Prostate gland (tissue), 2 donors: ENCODE measurements around the gene PRR14L. TPM values are rescaled to one million over a fixed set of nuclear protein-coding genes. Genes with fewer than 3 reads are reported as not detected.
"Not testable (repeated sequence)": the region's sequence is repeated elsewhere in the genome, so short reads cannot be mapped to it uniquely, and the experiment has no call there.

Source experiments
- DNase-seq: peaks from one replicate; pipeline ENCODE4 v3.0.0-alpha.2; 2019; ENCODE audit warnings: low spot score
- H3K27ac ChIP-seq, 2 donors: fragments of 200-600 bp; sonication (generic); 2 replicates each; pipeline ENCODE4 v1.5.1; 2017 to 2019
- H3K27me3 ChIP-seq: fragments of 200-600 bp; sonication (generic); replicated peaks from 2 replicates; pipeline ENCODE4 v1.5.1; 2019; ENCODE audit not compliant: insufficient read depth
- H3K36me3 ChIP-seq, 2 donors: fragments of 200-600 bp; sonication (generic); 1 replicate in 1 of 2; 2 replicates in 1 of 2; pipeline versions ENCODE4 v1.5.1 to v1.8.1; 2017 to 2019
- H3K4me1 ChIP-seq: fragments of 200-600 bp; sonication (generic); replicated peaks from 2 replicates; pipeline ENCODE4 v1.5.1; 2019
- H3K4me3 ChIP-seq, 2 donors: fragments of 200-600 bp; sonication (generic); 2 replicates each; pipeline ENCODE4 v1.5.1; 2017 to 2019
- H3K9me3 ChIP-seq: fragments of 200-600 bp; sonication (generic); 2 replicates; pipeline ENCODE4 v1.5.1; 2017
- POLR2A ChIP-seq: fragments of 450-650 bp; IDR thresholded peaks from one replicate; pipeline ENCODE4 v1.6.1; 2016; ENCODE audit warnings: antibody characterized with exemption, mild to moderate bottlenecking
- POLR2AphosphoS5 ChIP-seq: sonication (generic); formaldehyde crosslinking; IDR thresholded peaks from one replicate; pipeline ENCODE4 v1.6.1; 2017; ENCODE audit warnings: antibody characterized with exemption
- WGBS: methylation state at CpG from one replicate; pipeline ENCODE4 v1.1.5; 2018; 5-methylcytosine and 5-hydroxymethylcytosine counted together
- intact Hi-C: fragments of 100-400 bp; cut with DNase I; formaldehyde crosslinking; loops from one replicate; pipeline ENCODE4 v1.14.2; 2022
- total RNA-seq, 2 donors: library from RNA; depleted of rRNA; stranded (reverse); fragments of >200 nt; gene quantifications; one replicate each; pipeline ENCODE4 v1.1.0, GENCODE V29; 2016
- TF ChIP-seq, protein P1 (sequence below), 4 experiments: fragments of 200-600 bp in 2 of 4; fragments of 450-650 bp in 2 of 4; sonication (generic) in 2 of 4; IDR thresholded peaks; 1 replicate in 3 of 4; 2 replicates in 1 of 4; pipeline ENCODE4 v1.5.1; 2016 to 2019; ENCODE audit warnings: antibody characterized with exemption in 4 of 4, mild to moderate bottlenecking in 2 of 4, moderate library complexity in 2 of 4

Gene PRR14L
- total RNA-seq, 2 donors from 2014 or later: 17.7 to 42.4 TPM

DNA sequence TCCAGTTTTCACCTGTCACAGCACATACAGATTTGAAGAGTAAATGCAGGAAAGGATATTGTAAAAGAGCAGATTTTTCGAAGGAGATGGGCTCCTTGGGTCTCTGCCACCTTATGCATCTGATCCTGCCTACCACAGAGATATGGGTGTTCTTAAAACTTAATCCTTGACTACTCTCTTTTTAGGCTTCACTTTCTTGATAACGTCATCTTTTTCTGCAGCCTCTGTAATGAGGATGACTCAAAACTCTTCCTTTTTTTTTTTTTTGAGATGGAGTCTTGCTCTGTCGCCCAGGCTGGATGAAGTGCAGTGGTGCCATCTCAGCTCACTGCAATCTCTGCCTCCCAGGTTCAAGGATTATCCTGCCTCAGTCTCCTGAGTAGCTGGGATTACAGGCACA lies 7.8 kb downstream of the PRR14L start:
- TF ChIP-seq, protein P1, sequence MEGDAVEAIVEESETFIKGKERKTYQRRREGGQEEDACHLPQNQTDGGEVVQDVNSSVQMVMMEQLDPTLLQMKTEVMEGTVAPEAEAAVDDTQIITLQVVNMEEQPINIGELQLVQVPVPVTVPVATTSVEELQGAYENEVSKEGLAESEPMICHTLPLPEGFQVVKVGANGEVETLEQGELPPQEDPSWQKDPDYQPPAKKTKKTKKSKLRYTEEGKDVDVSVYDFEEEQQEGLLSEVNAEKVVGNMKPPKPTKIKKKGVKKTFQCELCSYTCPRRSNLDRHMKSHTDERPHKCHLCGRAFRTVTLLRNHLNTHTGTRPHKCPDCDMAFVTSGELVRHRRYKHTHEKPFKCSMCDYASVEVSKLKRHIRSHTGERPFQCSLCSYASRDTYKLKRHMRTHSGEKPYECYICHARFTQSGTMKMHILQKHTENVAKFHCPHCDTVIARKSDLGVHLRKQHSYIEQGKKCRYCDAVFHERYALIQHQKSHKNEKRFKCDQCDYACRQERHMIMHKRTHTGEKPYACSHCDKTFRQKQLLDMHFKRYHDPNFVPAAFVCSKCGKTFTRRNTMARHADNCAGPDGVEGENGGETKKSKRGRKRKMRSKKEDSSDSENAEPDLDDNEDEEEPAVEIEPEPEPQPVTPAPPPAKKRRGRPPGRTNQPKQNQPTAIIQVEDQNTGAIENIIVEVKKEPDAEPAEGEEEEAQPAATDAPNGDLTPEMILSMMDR (IDR thresholded peaks at IDR 0.05): no peak
- TF ChIP-seq POLR2A (no peak), POLR2AphosphoS5 (no peak)
- WGBS: 77% methylated on average over 3 of the region's 3 CpGs
- H3K4me1 ChIP-seq: no peaks in the 10 kb centered on the region

DNA sequence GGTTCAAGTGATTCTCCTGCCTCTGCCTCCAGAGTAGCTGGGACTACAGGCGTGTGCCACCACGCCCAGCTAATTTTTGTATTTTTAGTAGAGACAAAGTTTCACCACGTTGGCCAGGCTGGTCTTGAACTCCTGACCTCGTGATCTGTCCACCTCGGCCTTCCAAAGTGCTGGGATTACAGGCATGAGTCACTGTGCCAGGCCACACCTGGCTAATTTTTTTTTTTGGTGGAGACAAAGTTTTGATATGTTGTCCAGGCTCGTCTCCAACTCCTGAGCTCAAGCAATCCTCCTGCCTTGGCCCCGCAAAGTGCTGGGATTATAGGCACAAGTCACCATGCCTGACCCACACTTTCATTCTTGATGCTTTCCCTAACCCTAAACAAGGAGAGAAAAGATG lies 9.6 kb downstream of the PRR14L start:
- H3K27ac ChIP-seq, H3K9me3 ChIP-seq, H3K36me3 ChIP-seq, H3K27me3 ChIP-seq, H3K4me3 ChIP-seq, H3K4me1 ChIP-seq, DNase-seq, intact Hi-C loops: not testable (repeated sequence)
- 85% methylated on average over 7 of the region's 7 CpGs for WGBS

More for the DNA sequence above, 7.8 kb downstream of the PRR14L start:
- intact Hi-C loops: no loop called here
- no peaks in the 10 kb centered on the region for H3K27me3 ChIP-seq
- H3K36me3 ChIP-seq: no peaks in the 10 kb centered on the region
- no peak overlapping the region for H3K4me3 ChIP-seq
- H3K9me3 ChIP-seq: no peaks in the 10 kb centered on the region
- no peak overlapping the region for H3K27ac ChIP-seq
- DNase-seq: no peak

DNA sequence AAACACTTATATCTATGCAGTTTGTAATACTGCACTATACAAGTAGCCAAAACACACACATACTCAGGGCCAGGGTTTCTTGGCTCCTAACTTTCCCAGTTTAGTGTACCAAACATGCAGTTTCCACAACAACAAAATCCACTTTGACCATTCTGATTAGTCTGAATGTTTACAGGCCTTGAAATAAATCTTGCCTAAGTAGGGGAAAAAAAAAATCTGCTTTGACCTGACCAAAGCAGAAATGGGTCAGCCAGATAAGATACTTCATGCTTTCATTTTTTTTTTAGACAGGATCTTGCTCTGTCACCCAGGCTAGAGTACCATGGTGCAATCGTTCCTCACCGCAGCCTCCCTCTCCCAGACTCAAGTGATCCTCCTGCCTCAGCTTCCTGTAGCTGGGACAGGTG lies 10.1 kb downstream of the PRR14L start:
- intact Hi-C loops: no loop called here
- H3K27ac ChIP-seq: no peak overlapping the region
- TF ChIP-seq, protein P1 (IDR thresholded peaks at IDR 0.05): no peak
- no peak for TF ChIP-seq POLR2A
- no peak for TF ChIP-seq POLR2AphosphoS5
- H3K36me3 ChIP-seq: no peaks in the 10 kb centered on the region
- H3K4me3 ChIP-seq: no peak overlapping the region
- H3K9me3 ChIP-seq: no peaks in the 10 kb centered on the region
- DNase-seq: no peak
- WGBS: 55% methylated on average over 2 of the region's 2 CpGs
- no peaks in the 10 kb centered on the region for H3K27me3 ChIP-seq
- no peaks in the 10 kb centered on the region for H3K4me1 ChIP-seq

DNA sequence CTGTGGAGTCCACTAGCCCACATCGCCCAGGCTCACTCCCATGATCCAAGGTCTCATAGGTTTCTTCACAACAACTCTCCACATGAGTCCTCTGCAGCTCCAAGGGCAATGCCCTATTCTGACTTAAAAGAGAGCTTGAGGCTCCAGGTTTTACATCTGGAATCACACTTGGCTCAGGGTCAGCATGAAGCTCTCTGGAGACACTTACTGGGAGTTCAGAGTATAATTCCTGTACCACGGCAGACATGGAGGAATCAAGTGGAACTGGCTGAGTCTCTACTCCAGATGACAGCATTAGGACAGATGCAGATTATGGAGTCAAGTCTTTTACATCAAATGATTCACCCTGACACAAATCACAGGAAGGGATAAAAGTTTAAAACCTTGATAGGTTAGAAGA lies 11.4 kb downstream of the PRR14L start:
- no peak for DNase-seq
- 72% methylated on average over 2 of the region's 2 CpGs for WGBS
- Histone ChIP-seq H3K27ac (no peak overlapping the region), H3K4me1 (no peaks in the 10 kb centered on the region), H3K4me3 (no peak overlapping the region), H3K27me3 (no peaks in the 10 kb centered on the region), H3K36me3 (no peaks in the 10 kb centered on the region), H3K9me3 (no peaks in the 10 kb centered on the region)
- TF ChIP-seq POLR2A: no peak
- no peak for TF ChIP-seq POLR2AphosphoS5
- TF ChIP-seq, protein P1 (IDR thresholded peaks at IDR 0.05): no peak
- intact Hi-C loops: no loop called here

DNA sequence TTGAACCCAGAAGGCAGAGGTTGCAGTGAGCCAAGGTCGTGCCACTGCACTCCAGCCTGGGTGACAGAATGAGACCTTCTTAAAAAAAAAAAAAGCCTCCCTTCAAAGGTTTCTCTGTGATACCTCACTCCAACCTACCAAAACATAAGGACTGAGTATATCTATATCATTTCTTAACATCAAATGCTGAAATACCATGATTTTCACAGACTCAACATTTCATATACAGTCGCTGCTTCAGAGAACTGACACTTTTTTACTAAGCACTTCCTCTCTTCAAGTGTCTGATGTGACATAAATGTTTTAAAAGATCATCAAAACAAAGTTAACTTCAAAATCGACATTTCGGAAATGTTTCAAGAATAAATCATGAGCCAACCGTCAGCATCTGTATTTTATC lies 12.0 kb downstream of the PRR14L start:
- no peaks in the 10 kb centered on the region for H3K9me3 ChIP-seq
- DNase-seq: no peak
- H3K27ac ChIP-seq: no peak overlapping the region
- H3K36me3 ChIP-seq: no peaks in the 10 kb centered on the region
- WGBS: 94% methylated on average over 5 of the region's 5 CpGs
- H3K27me3 ChIP-seq: no peaks in the 10 kb centered on the region
- H3K4me3 ChIP-seq: no peak overlapping the region
- intact Hi-C loops: no loop called here
- H3K4me1 ChIP-seq: no peaks in the 10 kb centered on the region
- TF ChIP-seq POLR2A (no peak), POLR2AphosphoS5 (no peak)
- TF ChIP-seq, protein P1 (IDR thresholded peaks at IDR 0.05): no peak
